VCaP (cell line): Measurements from ENCODE around the gene KIAA1328.

Experiments used
- H3K27ac ChIP-seq: fragments of 450-650 bp; 2 replicates; pipeline ENCODE4 v1.5.1; 2017
- TF ChIP-seq, protein P1 (sequence below): fragments of 450-650 bp; conservative IDR thresholded peaks from 2 replicates; pipeline ENCODE4 v1.5.1; 2017; ENCODE audit warnings: mild to moderate bottlenecking, moderate library complexity

KIAA1328 gene

DNA sequence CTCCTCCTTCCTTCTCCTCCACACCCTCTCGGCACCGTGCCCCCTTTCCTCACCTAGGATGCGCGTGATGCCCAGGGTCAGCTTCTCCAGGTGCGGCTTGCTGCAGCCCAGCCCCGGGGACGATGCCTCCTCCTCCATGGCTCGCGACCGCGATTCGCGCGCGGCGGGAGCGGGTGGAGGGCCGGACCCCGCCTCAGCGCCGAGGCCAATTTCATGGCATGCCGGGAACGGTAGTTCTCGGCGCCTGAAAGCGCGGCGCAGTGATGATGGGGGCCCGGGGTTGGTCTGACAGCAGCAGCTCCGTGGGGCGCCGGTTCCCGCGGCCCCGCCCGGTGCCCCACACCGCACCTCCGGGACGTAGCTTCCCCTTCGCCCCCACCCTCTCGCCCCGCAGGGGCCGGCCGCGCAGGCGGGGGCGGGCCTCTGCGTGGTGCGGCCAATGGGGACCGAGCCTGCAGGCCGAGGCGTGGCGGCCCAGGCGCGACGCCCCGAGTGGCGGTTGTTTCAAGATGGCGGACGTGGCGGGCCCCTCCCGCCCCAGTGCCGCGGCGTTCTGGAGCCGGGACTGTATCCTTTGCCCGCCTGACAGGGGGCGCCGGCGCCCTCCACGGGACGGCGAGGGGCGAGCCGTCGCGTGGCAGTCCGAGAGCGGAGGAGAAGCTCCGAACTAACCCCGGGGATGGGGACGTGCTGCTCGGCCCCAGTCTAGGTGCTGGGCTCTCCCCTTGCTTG, at the start of gene KIAA1328, which contains the start of gene TPGS2:
Gene KIAA1328, plus strand, starts transcription at position 498 of the 732 bp plus-strand sequence. Its CDS starts 12 bp downstream, at position 510.
Gene TPGS2, minus strand, starts transcription at position 373 of the 732 bp plus-strand sequence. Its CDS starts 235 bp downstream, at position 138.
- TF ChIP-seq, protein P1, sequence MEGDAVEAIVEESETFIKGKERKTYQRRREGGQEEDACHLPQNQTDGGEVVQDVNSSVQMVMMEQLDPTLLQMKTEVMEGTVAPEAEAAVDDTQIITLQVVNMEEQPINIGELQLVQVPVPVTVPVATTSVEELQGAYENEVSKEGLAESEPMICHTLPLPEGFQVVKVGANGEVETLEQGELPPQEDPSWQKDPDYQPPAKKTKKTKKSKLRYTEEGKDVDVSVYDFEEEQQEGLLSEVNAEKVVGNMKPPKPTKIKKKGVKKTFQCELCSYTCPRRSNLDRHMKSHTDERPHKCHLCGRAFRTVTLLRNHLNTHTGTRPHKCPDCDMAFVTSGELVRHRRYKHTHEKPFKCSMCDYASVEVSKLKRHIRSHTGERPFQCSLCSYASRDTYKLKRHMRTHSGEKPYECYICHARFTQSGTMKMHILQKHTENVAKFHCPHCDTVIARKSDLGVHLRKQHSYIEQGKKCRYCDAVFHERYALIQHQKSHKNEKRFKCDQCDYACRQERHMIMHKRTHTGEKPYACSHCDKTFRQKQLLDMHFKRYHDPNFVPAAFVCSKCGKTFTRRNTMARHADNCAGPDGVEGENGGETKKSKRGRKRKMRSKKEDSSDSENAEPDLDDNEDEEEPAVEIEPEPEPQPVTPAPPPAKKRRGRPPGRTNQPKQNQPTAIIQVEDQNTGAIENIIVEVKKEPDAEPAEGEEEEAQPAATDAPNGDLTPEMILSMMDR = peak; percentile 67
- H3K27ac ChIP-seq = peak within 1 kb of the TSS; percentile 85

DNA sequence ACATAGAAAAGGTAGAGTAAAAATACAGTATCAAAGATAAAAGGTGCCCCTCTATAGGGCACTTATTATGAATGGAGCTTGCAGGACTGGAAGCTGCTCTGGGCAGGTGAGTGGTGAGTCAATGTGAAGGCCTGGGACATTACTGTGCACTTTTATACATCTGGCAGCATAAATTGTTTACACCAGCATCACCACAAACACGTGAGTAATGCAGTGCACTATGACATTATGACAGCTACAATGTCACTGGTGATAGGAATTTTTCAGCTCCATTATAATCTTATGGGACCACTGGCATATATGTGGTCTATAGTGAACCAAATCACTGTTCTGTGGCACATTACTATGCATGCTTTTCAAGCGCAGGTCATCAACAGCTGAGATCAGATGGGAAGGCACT, 48.2 kb upstream of the KIAA1328 start:
- TF ChIP-seq, protein P1 = no peak
- no peak overlapping the region for H3K27ac ChIP-seq

DNA sequence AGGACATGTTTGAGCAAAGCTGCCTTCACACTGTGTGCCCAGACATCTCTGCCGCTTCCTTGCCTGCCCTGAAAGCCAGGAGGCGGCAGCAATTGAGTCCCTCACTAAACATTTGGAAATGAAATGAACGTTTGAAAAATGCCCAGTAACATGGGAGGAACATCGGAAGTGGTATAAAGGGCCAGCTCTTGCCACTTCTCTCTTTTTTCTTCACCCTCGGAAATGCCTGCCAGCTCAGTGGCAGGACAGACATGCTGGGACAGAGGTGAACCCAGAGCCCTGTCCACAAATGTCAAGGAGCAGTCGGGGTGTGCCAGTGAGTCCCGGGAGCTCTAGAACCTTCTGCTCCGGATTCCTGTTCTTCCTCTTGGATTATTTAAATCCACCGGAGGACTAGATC, 46.2 kb upstream of the KIAA1328 start:
- no peak overlapping the region for H3K27ac ChIP-seq
- TF ChIP-seq, protein P1 = no peak

DNA sequence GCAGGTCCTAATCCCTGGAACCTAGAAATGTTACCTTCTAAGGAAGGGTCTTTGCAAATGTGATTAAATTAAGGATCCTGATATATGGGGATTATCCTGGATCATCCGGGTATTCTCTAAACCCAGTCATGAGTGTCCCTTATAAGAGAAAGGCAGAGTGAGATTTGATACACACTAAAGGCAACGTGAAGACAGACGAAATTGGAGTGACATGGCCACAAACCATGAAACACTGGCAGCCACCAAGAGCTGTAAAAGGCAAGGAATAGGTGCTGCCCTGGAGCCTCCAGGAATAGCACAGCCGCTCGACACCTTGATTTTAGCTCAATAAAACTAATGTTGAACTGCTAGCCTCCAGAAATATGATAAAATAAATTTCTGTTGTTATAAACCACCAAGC, 45.1 kb upstream of the KIAA1328 start:
- TF ChIP-seq, protein P1 = no peak
- no peak overlapping the region for H3K27ac ChIP-seq

DNA sequence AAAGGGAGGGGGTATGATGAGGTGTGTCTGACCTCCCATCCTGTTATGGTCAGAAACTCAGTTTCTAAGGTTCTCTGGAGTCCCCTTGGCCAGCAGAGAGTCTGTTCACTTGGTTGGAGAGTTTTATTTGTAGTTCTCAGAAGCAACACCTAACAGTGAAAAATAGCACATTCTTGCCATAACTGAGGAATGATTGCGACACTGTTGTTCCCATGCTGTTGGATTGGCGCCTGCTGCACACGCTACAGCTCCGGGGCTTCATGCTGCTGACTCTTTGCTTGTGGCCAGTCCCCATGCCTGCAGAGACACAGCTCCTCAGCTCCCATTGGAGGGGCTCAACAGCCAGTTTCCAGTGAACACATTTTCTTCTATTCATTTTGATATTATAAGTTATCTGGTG, 42.2 kb upstream of the KIAA1328 start:
- TF ChIP-seq, protein P1 = no peak
- H3K27ac ChIP-seq = no peak overlapping the region

DNA sequence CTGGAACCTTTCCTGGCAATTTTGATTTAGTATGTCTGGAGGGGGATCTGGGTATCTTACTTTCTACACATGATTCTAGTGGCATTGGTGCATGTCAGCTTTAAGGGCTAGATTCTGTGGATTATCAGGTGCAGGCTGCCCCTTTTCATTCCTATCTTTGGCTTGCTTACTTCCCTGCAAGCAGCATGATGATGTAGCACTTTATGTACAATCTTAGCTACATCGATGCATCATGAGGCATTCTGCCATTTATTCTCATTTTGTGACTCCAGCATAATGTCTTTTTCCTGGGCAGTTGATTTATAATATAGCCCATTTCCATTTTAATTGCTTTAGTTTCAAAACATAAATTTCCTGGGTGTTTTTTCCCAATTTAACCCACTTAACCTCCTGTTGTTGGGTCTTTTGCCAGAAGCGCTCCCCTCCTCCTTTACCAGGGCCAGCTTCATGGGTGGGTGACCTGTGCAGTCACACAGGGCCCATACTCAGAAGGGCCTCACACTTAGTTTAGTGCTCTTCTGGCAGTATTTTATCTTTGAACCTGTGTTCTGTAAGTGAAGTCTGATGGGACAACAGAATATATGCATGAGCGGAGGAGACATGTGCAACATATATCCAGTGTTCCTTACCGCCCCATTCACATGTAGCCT, 36.2 kb upstream of the KIAA1328 start:
- H3K27ac ChIP-seq = no peak overlapping the region
- TF ChIP-seq, protein P1 = no peak

DNA sequence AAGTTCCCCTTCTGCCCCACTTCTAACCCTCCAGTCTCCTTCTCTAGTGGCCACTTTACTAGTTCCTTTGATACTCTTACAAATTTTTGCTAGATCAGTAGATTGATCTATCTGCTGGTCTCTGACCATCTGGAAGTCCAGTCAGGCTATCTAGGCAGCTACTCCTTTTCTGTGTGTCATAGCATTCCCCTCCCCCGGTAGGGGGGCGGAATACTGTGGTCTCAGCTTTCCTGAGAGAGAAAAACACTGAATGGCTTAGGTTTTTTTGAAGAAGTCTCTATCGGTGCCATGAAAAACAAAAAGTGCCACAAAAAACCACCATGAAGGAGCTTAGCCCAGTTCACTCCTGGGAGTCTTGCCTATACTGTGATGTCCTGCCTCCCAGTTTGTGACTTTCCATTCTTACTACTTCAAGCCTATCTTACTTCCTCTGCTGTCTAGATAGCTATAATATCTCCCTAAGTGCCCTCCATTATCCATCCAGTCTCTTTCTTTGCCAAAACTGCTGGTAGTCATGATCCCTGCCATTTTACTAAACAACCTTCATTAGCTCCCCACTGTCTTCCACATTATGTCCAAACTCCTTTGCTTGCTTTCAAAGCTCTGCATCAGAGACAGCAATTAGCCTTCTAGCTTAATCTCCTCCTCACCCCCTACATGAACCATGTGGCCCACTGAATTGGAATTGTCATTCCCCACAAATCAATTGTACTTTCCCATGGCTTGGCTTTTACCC, 30.0 kb upstream of the KIAA1328 start:
- H3K27ac ChIP-seq = no peak overlapping the region
- TF ChIP-seq, protein P1 = no peak
